GM21825 (cell line): ENCODE measurements around the gene GNAS.
A peak's percentile ranks its signal among the peaks of the same experiment; 100 is the strongest.

Source experiments
- ATAC-seq: cut with Tn5 transposase; IDR thresholded peaks from one replicate; pipeline ENCODE4 v1.9.1; 2021; ENCODE audit warnings: mild to moderate bottlenecking, moderate library complexity; ENCODE audit not compliant: unreplicated experiment

GNAS gene

DNA sequence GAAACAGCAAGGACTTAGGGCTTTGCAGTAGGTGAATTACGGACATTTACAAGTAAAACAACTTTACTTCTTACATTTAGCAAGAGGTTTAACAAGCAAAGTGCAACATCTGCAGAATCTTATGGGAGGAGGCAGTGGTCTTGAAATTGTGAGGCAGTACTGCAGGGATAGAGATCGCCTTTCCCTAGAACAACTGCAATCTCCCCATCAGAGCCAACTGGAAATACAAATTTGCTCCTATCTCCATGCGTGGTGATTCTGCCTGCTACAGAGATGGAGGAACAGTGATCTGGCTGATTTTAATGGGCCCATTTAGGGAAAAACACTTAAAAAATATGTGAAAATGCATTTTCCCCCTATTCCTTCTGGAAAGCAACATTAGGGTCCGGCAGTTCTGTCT, 25.9 kb downstream of the GNAS start:
- no peak for ATAC-seq

DNA sequence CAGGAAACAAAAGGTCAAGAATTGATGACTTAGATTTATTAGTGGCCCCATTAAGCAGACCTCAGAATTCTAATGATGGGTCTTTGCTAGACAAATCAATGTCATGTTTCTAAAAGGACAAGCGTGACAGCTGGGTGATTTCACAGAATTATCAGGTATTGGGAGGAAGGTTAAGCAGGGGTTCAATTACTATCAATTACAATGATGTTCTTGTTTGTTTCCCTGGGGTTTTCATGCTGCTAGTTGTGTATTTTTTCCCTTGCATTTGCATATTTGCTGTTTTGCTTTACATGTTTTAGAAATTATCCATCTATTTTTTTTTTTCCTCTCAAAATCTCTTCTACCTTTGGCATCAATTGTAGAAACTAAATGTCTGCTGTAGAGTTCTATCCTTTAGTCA, 27.9 kb downstream of the GNAS start:
- ATAC-seq: no peak

GRCh38 chr20:58880994-58881752, 28.7 kb downstream of the GNAS start:
- ATAC-seq: no peak

DNA sequence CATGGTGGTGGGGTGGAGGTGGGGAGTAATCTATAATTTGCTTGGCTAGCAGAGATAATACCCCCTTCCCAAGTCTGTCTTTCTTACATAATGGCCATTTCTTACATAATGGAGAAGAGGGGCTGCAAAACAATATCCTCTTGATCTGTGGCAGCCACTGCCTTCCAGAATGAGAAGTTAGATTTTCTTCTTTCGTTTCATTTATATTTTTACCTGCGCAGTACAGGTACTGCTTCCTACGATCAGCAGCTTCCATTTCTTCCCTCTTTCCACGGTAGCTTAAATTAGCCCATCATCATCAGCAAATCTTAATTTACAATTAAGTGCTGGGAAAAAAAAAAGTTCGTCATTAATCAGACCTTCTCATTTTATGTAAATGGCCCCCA, 30.2 kb downstream of the GNAS start:
- no peak for ATAC-seq

- ATAC-seq: no peak
Measured at GRCh38 chr20:58883241-58883691, 30.8 kb downstream of the GNAS start.

GRCh38 chr20:58884966-58885365, 32.5 kb downstream of the GNAS start:
- ATAC-seq: no peak

GRCh38 chr20:58886546-58886945, 34.0 kb downstream of the GNAS start:
- no peak for ATAC-seq

GRCh38 chr20:58888103-58888502, 35.6 kb downstream of the GNAS start:
- ATAC-seq: no peak

GRCh38 chr20:58888521-58889333, 36.2 kb downstream of the GNAS start:
- ATAC-seq: peak; percentile 34

DNA sequence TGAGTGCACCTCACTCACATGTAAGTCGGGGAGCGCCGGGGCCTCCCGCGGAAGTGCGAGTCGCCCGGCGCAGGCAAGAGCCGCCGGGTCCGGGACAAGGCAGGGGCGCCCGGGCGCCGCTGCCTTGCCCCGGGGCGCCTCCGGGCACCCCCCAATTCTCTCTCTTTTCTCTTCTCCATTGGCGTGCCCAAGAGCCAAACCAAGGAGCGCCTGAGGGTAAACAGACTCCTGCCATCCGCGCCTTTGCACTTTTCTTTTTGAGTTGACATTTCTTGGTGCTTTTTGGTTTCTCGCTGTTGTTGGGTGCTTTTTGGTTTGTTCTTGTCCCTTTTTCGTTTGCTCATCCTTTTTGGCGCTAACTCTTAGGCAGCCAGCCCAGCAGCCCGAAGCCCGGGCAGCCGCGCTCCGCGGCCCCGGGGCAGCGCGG, 36.8 kb downstream of the GNAS start:
- no peak for ATAC-seq

GRCh38 chr20:58889798-58890517, 37.4 kb downstream of the GNAS start:
- no peak for ATAC-seq

GRCh38 chr20:58890518-58891085, 38.1 kb downstream of the GNAS start:
- peak; percentile 19 for ATAC-seq

DNA sequence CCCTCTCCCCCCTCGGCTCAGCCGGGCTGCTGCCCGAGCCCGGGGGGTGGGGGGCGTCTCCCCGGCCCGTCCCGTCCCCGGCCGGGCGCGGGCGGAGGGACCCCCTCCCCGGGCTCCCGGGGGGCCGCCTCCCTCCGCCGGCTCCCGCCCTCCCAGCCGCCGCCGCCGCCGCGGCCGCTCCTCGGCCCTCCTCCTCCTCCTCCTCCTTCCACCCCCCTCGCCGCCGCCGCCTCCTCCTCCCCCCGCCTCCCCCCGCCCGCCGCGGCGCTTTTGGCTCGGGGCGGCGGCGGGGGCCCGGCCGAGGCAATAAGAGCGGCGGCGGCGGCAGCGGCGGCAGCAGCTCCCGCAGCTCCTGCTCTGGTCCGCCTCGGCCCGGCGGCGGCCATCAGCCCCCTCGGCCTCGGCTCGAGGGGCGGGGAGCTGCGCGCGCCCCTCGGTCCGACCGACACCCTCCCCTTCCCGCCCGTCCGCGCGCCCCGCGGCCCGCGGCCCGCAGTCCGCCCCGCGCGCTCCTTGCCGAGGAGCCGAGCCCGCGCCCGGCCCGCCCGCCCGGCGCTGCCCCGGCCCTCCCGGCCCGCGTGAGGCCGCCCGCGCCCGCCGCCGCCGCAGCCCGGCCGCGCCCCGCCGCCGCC, 38.7 kb downstream of the GNAS start:
- ATAC-seq: peak; percentile 22

DNA sequence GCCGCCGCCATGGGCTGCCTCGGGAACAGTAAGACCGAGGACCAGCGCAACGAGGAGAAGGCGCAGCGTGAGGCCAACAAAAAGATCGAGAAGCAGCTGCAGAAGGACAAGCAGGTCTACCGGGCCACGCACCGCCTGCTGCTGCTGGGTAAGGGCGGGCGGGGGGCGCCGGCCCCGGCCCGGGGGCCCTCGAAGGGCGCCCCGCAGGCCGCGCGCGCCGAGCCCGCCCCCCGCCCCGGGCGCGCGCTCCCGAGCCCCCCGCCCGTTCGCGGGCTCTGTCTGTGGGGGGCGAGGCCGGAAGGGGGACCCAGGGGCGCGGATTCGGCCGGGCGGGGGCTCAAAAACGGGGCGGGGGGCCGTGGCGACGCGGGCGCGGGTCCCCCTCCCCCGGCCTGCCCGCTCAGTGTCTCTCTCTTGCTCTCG, 39.2 kb downstream of the GNAS start:
- no peak for ATAC-seq

DNA sequence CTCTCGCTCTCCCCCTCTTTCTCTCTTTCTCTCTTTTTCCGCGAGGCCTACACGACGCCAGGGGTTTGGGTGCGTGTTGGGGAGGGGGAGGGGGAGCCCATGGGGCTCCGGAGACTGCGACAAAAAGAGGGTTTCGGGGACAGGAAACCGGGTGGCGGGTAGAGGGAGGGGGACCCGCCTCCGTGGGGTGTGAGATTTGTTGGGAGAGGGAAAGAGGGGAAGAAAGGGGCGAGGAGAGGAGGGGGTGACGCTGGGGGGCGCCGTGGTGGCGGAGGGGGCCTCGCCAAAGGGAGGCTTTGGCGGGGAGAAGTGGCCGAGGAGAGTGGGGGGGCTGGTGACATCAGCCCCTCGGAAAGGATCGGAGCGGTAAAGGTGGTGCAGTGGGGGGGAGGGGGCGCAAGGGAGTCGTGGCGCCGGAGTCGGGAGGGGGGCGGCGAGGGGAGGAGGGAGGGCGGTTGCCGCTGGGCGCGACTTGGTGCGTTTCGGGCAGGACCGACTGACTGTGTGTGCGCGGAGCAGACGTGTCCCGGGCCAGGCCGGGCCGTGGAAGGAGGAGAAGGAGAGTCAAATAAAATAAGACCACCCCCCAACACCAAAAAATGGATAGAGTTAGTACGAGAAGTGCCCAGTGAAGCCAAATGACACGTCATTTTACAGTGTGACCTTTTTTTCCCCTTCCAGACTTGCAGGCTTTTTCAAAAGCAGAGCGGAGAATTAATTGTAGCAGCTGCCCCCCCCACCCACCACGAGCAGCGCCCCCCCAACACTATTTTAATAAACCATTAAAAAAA, 39.8 kb downstream of the GNAS start:
- no peak for ATAC-seq

GRCh38 chr20:58892932-58893224, 40.4 kb downstream of the GNAS start:
- no peak for ATAC-seq

- ATAC-seq: no peak
Measured at GRCh38 chr20:58893355-58894120, 41.0 kb downstream of the GNAS start.

- no peak for ATAC-seq
Measured at GRCh38 chr20:58894652-58895447, 42.3 kb downstream of the GNAS start.
